Suppressor macrophage treated with lipopolysaccharide for 4 hours (primary cell): ENCODE measurements around the gene SPATA16.
"Not testable (repeated sequence)": the region's sequence is repeated elsewhere in the genome, so short reads cannot be mapped to it uniquely, and the experiment has no call there.

ENCODE experiments used
- DNase-seq: peaks from one replicate; pipeline ENCODE4 v3.0.0-alpha.2; 2020

SPATA16 gene, protein sequence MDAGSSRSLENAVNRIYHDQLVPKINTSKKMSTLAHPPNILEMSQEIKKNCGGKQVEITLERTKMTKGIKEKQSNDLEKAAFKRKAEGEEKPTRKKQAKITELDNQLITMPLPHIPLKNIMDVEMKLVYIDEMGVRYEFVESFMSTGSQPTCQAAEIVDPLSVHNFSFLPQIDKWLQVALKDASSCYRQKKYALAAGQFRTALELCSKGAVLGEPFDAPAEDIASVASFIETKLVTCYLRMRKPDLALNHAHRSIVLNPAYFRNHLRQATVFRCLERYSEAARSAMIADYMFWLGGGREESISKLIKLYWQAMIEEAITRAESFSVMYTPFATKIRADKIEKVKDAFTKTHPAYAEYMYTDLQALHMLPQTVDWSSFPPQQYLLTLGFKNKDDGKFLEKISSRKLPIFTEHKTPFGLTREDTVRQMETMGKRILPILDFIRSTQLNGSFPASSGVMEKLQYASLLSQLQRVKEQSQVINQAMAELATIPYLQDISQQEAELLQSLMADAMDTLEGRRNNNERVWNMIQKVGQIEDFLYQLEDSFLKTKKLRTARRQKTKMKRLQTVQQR

DNA sequence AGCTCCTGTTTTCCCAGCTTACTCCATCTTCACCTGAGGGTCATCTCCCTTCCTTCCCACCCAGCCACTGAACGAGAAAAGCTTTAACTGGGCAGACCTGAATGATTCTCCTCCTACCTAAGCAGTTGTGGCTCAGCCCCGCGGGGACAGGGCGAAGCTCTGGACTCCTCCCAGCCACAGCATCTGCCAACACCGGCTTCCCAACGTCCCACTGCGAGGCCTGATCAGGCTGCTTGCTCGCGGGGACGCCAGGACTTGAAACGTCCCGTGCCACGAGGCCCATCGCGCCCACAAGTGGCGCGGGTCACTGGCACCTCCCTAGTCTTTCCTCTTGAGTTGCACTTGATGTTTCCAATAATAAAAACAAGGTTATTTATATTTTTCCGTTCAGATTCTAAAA is at the start of gene SPATA16:
Gene SPATA16 (minus strand): TSS at position 250 of the 400 bp plus-strand sequence. CDS start 23,504 bp downstream, outside the sequence.
- DNase-seq: no peak

DNA sequence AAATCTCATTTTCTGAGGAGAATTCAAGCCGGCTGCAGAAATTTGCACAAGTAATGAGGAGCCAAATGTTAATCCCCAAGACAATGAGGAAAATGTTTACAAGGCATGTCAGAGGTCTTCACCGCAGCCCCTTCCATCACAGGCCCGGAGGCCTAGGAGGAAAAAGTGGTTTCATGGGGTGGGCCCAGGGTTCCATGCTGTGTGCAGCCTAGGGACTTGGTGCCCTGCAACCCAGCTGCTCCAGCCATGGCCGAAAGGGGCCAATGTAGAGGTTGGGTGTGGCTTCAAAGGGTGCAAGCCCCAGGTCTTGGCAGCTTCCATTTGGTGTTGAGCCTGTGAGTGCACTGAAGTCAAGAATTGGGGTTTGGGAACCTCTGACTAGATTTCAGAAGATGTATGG is 42.0 kb upstream of the SPATA16 start:
- not testable (repeated sequence) for DNase-seq

DNA sequence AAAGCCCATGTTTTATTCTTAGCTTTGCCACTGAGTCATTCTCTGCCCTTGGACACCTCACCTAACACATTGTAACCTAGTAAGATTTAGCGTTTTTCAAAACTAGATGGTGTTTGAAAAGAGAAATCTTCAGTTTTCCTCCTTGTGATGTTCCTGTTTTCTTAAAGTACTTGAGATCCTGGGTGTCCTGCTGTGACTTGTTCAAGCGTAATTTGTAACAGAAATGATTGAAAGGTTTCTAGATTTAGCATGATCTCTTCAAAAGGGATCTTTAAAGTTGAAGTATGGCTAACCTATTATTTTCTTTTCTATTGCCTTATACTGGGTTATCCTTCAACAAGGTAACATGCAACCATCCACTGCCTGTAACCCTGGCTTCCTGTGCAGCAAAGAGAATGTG is 32.6 kb upstream of the SPATA16 start:
- DNase-seq: no peak

DNA sequence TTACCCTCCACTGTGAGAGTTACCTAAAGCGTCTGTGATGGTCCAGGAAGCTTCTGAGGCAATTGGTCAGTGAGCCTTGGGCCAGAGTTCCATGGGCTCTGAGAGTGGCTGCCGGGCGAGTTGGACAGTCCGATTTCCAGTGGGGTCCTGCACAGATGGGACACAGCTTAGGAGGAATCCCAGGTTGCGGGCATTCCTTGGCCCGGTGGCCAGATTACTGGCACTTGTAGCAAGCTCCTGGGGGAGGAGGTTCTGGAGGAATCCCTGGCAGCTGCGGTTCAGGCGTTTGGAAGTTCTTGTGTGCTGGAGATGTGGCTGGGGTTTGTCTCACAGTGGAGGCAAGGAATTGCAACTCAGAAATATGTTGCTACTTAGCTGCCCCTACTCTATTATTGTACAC is 18.1 kb upstream of the SPATA16 start:
- DNase-seq: not testable (repeated sequence)

DNA sequence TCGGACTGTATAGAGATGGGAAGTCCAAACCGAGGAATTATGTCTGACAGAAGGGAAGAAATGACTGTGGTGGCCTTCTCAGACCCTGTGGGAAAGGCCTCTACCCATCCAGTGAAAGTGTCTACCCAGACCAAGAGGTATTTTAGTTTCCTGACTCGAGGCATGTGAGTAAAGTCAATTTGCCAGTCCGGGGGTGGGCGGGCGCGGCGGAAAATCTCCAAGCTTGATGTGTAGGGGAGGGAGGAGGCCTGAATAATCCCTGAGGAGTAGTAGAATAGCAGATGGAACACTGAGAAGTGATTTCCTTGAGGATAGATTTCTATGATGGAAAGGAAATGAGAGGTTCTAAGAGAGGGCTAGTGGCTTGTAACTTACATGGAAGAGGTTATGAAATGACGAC is 15.5 kb upstream of the SPATA16 start:
- not testable (repeated sequence) for DNase-seq

DNA sequence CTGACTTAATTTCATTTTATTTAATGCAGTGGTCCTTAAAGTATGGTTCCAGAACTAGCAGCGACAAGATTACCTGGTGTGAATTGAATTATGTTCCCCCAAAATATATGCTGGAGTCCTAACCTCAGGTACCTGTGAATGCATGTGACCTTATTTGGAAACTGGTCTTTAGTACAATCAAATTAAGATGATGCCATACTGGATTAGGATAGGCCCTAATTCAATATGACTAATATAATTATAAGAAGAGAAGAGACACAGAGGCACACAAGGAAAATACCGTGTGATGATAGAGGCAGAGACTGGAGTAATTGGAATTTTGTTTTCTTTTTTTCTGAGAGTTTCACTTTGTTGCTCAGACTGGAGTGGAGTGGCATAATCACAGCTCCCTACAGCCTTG is 12.6 kb upstream of the SPATA16 start:
- no peak for DNase-seq

DNA sequence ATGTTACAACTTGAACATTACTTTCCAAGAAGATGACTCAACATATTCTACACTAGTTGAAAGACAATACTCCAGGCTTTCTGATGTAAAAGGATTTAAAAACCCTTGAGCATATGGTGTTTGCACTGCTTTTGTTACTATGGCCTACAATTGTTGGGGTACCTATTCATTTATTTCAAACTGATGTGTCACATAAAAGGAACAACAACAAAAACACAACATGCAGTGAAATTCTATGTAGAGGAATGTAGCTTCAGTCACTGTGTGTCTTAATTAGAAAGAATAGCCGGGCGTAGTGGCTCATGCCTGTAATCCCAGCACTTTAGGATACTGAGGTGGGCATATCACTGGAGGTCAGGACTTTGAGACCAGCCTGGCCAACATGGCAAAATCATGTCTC is 1.6 kb downstream of the SPATA16 start:
- DNase-seq: no peak

DNA sequence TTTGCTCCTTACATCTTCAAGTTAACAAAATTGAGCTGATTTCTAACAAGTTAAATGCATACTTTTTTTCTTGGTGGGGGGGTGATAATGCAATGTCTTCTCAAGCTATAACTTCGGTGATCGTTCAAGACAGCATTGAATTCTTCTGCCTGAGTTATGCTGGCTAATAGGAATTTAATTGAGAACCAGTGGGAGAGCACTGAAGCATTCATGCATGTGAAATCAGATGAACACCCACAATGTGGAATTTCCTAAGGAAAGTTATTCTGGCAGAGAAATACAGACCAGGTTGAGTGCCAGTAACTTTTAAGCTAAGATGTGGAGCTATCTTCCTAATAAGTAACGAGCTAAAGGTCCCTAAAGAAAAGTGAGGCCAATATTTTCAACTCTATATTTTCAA is 3.0 kb downstream of the SPATA16 start:
- DNase-seq: no peak

DNA sequence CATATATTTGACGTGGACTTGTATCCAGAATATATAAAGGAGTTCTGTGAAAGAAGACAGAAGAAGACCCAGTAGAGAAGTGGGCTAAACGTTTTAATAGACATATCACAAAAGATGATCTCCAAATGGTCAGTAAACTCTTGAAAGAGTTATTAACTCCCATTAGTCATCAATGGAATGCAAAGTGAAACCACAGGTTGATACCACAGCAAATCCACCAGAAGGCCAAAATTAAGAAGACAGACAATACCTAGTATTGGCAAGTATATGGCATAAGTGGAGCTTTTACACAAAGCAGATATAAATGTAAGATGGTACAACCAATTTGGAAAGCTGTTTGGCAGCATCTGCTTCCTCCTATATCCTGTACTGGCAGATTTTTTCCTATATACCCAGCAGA is 6.0 kb downstream of the SPATA16 start:
- DNase-seq: no peak

DNA sequence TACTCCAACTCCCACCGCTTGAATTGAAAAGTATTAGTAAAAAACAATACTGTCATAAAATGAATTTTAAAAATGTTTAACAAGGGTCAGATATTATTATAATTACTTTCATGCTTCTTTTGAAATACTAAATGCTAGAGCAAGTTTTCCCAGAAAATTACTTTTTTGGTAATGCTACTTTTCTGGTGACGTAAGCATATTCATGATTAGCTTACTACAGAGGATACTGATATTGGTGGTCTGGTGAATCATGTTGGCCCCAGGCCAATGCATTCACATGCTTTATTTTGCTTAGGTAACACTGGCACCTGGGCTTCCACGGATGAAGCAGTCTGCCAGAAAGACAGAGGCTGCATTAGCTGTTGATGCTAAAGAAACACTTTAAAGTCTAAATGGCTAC is 12.4 kb downstream of the SPATA16 start:
- no peak for DNase-seq

DNA sequence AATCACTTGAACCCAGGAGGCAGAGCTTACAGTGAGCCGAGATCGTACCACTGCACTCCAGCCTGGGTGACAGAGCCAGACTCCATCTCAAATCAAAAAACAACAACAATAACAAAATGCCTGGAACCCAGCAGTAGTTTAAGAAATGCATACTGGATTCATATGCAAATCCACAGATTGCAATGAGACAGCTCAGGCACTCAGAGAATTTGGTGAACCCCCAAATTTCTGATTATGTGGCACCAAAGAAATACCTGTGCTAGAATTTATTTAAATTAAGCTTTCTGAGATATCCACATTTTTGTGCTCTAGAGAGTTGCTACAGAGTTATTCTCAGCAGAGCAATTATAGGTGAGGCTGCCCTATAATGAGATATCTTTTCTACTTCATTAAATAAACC is 29.7 kb downstream of the SPATA16 start:
- DNase-seq: no peak

DNA sequence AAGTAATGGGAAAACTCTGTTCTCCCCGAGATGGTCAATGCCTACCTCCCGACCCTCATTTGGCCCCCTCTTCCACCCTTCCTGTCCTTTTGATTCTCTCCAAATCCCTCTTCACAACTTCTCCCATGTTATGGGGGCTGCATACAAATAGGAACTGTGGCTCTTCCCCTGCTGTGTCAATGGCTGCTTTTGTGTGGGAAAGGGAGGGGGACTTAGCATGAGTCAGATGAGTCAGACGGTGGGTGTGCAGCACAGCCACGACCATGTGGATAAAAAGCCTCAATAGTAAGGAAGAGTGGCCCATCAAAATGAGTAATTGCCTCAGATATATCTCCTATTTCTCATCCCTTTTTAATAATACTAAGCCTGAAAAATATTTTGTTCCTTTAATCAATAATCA is 31.9 kb downstream of the SPATA16 start:
- DNase-seq: no peak

DNA sequence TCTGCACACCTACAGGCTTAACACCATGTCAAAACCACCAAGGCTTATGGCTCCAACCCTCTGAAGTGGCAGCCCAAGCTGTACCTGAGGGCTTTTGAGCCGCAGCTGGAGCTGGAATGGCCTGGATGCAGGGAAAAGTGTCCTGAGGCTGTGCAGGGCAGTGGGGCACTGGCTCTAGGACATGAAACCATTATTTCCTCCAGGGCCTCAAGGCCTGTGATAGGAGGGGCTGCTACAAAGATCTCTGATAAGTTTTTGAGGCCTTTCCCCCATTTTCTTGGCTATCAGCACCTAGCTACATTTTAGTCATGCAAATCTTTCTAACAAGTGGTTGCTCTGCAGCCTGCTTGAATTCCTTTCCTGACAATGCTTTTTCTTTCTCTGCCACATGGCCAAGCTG is 37.6 kb downstream of the SPATA16 start:
- no peak for DNase-seq

DNA sequence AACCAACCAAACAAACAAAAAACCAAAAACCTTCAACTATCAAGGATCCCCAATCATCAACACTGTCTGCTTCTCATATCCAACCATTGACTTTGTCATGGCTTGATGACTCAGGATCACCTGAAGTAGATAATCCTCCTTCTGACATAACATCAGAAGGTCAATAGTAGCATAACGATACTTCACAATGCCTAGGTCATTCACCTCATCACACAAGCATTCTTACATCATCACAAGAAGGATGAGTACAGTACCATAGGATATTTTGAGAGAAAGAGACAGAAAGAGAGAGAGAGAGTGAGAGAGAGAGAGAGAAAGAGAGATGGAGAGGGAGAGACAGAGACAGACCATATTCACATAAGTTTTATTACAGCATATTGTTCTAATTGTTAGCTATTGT is 42.1 kb downstream of the SPATA16 start:
- no peak for DNase-seq

DNA sequence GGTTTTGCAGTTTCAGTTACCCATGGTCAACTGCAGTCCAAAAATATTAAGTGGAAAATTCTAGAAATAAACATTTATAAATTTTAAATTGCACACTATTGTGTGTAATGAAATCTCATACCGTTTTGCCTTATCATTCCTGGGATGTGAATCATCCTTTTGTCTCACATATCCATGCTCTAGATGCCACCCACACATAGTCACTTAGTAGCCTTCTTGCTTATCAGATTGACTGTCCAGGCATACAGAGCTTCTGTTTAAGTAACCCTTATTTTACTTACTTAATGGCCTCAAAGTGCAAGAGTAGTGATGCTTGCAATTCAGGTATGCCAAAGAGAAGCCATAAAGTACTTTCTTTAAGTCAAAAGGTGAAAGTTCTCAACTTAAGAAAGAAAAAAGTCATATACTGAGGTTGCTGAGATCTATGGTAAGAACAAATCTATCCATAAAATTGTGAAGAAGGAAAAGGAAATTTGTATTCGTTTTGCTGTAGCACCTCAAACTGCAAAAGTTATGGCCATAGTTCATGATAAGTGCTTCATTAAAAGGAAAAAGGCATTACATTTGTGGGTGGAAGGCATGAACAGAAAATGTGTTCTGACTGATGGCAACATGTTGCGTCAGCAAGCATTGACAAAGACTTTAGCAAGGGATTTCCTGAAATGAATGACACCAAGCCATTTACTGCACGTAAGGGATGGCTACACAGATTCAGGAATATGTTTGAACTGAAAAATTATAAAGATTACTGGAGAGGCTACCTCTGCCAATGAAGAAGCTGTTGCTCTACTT is 43.8 kb downstream of the SPATA16 start:
- no peak for DNase-seq

DNA sequence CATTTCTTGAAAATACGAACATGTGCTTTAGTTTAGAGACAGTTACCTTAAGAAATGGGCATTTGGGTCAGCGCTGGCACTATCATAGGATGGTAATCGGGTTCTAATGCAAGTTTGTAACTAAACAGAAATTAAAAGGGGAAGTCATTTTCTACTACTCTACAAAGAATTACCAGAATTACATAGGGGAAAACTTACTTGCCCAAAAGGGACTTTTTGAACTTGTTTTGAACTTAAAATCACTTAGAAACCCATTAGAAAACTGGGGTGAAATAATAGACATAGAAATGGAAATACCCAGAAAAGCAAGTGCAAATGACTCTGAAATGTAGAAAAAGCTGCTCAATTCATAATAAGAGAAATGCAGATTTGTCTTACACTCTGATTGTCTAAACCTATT is 44.9 kb downstream of the SPATA16 start:
- no peak for DNase-seq

DNA sequence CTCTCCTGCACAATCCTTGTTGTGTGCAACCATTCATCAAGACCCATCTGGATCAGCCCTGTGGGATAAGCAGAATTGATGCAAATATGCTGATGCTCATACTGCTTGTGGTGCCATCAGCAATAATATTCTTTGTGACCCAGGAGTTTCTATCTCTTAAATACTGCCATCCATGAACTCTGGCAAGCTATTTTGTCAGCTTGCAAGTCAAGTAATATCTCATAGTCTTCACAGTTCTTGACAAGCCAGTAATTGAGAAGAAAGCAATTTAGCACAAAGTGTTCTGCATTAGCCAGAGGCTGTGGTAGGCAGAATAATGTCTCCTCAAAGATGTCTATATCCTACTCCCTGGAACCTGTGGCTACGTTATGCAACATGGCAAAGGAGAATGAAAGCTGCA is 49.0 kb downstream of the SPATA16 start:
- DNase-seq: no peak

DNA sequence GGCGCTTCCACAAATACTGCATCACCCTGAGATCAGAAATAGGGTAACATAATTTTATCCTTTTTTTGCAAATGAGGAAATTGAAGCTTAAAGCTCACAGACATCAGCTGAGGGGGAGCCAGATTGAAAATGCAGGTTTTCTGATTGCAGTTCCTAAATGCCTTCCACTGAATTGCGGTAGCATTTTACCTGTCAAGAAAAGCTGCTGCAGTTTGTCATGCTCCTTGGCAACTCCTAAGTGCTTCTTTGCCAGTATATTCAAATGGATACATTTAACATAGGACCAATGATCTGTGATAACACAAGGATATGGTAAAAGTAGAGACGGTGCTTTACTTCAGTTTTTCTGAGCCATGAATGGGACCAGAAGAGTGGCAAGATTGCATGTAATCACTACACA is 50.5 kb downstream of the SPATA16 start:
- DNase-seq: no peak

DNA sequence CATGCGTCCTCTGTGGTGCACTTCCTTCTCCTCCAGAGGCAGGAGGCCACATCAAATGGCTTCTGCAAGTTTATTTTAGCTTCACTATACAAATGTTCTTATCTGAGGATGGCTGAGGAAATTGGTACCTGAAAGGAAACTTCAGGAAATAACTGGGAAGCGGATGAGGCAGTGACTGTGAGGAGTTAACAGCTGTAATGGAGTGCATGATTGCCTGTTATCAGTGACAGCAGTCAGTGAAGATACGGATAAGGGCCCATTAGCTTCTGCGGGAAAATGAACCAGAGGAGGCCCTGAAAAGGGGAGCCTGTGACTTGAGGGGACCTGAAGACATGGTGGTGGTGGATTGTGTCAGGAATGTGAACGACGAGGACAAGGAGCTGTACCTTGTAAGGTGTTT is 51.8 kb downstream of the SPATA16 start:
- no peak for DNase-seq

DNA sequence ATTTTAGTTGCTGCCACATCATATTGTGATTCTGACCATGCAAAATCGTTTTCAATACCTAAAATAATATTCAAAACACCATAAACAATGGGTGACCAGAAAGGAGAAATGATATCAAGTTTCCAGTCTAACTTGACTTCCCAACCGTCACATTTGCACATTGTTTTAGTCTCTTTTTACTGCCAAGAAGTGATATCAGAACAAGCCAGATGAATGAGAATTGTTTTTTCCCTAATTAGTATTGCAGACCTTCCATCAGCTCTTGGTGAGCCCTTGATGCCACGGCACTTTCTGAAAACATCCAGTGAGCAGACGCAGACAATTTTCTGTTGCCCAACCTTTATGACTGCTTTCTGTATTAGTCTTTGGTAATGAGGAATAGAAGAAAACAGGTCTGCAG is 62.5 kb downstream of the SPATA16 start:
- no peak for DNase-seq

DNA sequence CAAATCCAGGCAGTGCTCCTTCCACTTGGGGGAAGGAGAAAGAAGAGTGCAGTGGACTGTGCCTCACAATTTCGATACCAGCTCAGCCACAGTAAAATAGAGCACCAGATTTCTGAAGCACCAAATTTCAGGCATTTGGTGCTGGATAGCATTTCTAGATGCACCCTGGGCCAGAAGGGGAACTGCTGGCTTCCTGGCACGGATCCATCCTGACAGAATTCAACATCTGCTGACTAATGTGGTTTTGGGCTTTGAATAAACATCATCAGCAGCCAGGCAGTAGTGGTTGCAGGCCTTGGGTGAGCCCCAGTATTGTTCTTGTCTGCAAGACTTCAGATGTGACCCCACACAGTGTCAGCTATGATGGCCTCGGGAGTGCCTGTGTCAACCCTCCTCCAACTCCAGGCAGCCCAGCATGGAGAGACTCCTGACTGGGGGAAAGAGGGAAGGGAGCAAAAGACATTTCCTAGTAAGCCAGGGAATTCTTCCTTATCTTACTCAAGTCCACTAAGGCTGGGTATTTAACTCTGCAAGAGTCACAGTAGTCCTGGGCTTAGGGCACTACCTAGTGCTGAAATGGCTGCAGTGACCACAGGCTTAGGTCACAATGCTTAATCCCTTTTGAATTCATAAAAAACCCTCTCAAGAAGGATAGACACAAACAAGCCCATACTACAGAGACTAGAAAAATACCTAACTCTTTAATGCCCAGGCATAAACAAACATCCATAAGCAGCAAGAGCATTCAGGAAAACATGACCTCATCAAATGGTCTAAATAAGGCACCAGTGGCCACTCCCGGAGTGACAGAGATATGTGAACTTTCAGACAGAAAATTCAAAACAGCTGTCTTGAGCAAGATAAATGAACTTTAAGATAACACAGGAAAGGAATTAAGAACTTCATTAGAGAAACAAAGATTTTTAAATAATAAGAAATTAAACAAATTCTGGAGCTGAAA is 74.7 kb downstream of the SPATA16 start:
- DNase-seq: peak; percentile 8

DNA sequence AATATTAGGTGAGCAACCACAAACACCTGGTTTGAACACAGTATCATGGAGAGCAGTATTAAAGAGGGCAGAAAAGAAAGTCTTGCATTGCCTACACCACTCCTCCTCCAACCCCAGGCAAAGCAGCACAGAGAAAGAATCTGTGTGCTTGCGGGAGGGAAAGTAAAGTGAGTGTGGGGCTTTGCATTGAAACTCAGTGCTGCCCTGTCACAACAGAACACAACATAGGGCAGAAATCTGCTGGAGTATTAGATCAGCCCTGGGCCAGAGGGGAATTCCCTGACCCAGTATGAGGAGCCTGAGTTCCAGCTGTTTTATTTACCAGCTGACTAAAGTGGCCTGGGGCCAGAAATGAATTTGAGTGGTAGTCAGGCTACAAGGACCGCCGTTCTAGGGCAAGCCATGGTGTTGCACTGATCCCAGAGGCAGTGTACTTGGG is 75.5 kb downstream of the SPATA16 start:
- DNase-seq: no peak

DNA sequence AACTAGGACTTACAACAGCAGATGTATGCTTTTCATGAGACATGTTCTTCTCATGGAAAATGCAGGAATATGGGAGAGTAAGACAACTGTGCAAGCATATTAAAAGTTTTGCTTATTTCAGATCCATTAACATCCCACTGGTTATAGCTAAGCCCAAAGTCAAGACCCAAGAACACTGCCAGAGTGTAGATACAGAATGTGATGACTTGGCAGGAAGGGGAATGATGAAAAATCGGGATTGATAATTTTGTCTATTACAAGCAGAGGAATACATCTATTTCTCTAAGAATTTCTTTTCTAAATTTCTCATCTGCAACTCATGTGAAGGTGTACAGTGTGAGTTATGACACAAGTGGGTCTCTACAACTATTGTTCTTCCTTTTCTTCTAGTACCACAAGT is 76.4 kb downstream of the SPATA16 start:
- no peak for DNase-seq
